GM23338 (cell line): ENCODE measurements around the gene AP1B1. TPM values are rescaled to one million over a fixed set of nuclear protein-coding genes. Genes with fewer than 3 reads are reported as not detected.
A peak's percentile ranks its signal among the peaks of the same experiment; 100 is the strongest.

Source experiments
- ATAC-seq: fragments of 200-7000 bp; cut with Tn5 transposase; 3 replicates; pipeline ENCODE4 v1.9.1; 2020
- DNase-seq: peaks from one replicate; pipeline ENCODE4 v3.0.0-alpha.2; 2015; ENCODE audit warnings: low spot score
- H2AFZ ChIP-seq: fragments of 200-600 bp; sonication (generic); 2 replicates; pipeline ENCODE4 v1.8.0; 2016; ENCODE audit warnings: antibody characterized with exemption, mild to moderate bottlenecking, moderate library complexity
- H3F3A ChIP-seq: fragments of 200-600 bp; sonication (generic); replicated peaks from 2 replicates; pipeline ENCODE4 v1.8.0; 2017; ENCODE audit warnings: antibody characterized with exemption, mixed run types, low read depth
- H3K27ac ChIP-seq: fragments of 200-600 bp; sonication (generic); 2 replicates; pipeline ENCODE4 v1.6.1; 2016; ENCODE audit warnings: low read depth
- H3K27me3 ChIP-seq: fragments of 200-600 bp; sonication (generic); 2 replicates; pipeline ENCODE4 v1.8.0; 2016; ENCODE audit warnings: mild to moderate bottlenecking, mixed run types, moderate library complexity; ENCODE audit not compliant: insufficient read depth
- H3K36me3 ChIP-seq: fragments of 200-600 bp; sonication (generic); 2 replicates; pipeline ENCODE4 v1.8.0; 2016; ENCODE audit warnings: mild to moderate bottlenecking; ENCODE audit not compliant: insufficient read depth
- H3K4me1 ChIP-seq: fragments of 200-600 bp; sonication (generic); 2 replicates; pipeline ENCODE4 v1.8.0; 2016; ENCODE audit warnings: mild to moderate bottlenecking, moderate library complexity; ENCODE audit not compliant: insufficient read depth
- H3K4me2 ChIP-seq: fragments of 200-600 bp; sonication (generic); 2 replicates; pipeline ENCODE4 v1.7.1; 2017; ENCODE audit warnings: mixed run types
- H3K4me3 ChIP-seq: fragments of 200-600 bp; sonication (generic); 2 replicates; pipeline ENCODE4 v1.6.1; 2016; ENCODE audit warnings: mixed run types
- H3K79me2 ChIP-seq: fragments of 200-600 bp; sonication (generic); replicated peaks from 2 replicates; pipeline ENCODE4 v1.8.0; 2017; ENCODE audit warnings: mild to moderate bottlenecking; ENCODE audit not compliant: insufficient read depth
- H3K9me2 ChIP-seq: fragments of 200-600 bp; sonication (generic); 2 replicates; pipeline ENCODE4 v1.8.0; 2017; ENCODE audit not compliant: insufficient read depth
- H4K20me1 ChIP-seq: fragments of 200-600 bp; sonication (generic); replicated peaks from 2 replicates; pipeline ENCODE4 v1.8.0; 2017; ENCODE audit warnings: mild to moderate bottlenecking; ENCODE audit not compliant: insufficient read depth
- H3K27ac Mint-ChIP-seq: 2 replicates; pipeline ENCODE4 v1.8.0; 2020; ENCODE audit warnings: inconsistent platforms, mild to moderate bottlenecking, moderate library complexity, mixed read lengths
- H3K27me3 Mint-ChIP-seq: 3 replicates; pipeline ENCODE4 v1.8.0; 2022; ENCODE audit warnings: low read depth, mild to moderate bottlenecking, moderate library complexity, mixed read lengths, inconsistent platforms; ENCODE audit not compliant: insufficient read depth, poor library complexity
- H3K36me3 Mint-ChIP-seq: 3 replicates; pipeline ENCODE4 v1.8.0; 2021; ENCODE audit warnings: low read depth, mild to moderate bottlenecking, inconsistent platforms, moderate library complexity, mixed read lengths
- H3K4me1 Mint-ChIP-seq: 3 replicates; pipeline ENCODE4 v1.8.0; 2020; ENCODE audit warnings: mild to moderate bottlenecking, inconsistent platforms, mixed read lengths
- H3K4me3 Mint-ChIP-seq: 3 replicates; pipeline ENCODE4 v1.8.0; 2021; ENCODE audit warnings: moderate library complexity, mild to moderate bottlenecking, inconsistent platforms, mixed read lengths
- H3K9me3 Mint-ChIP-seq: 3 replicates; pipeline ENCODE4 v1.8.0; 2020; ENCODE audit warnings: moderate library complexity, mild to moderate bottlenecking, inconsistent platforms, mixed read lengths
- CREB1 ChIP-seq: fragments of 250-450 bp; sonication (Bioruptor Pico); IDR thresholded peaks from 2 replicates; pipeline ENCODE4 v1.5.0; 2020; ENCODE audit warnings: low read depth, mild to moderate bottlenecking, moderate library complexity
- CTCF ChIP-seq, 2 experiments: fragments of 200-600 bp in 1 of 2; sonication (generic) in 1 of 2; conservative IDR thresholded peaks; 2 replicates each; pipeline versions ENCODE4 v1.5.1 to v1.6.1; 2016 to 2017; ENCODE audit warnings: antibody characterized with exemption in 2 of 2, low read depth in 2 of 2, mild to moderate bottlenecking in 2 of 2, moderate library complexity in 1 of 2
- ETS1 ChIP-seq: IDR thresholded peaks from 2 replicates; pipeline ENCODE4 v1.6.1; 2016; ENCODE audit warnings: antibody characterized with exemption
- EZH2 ChIP-seq: fragments of 200-600 bp; sonication (generic); IDR thresholded peaks from one replicate; pipeline ENCODE4 v1.8.0; 2017; ENCODE audit warnings: antibody characterized with exemption, mild to moderate bottlenecking, low read depth; ENCODE audit not compliant: unreplicated experiment
- EZH2phosphoT487 ChIP-seq: fragments of 200-600 bp; sonication (generic); IDR thresholded peaks from one replicate; pipeline ENCODE4 v1.8.1; 2018; ENCODE audit warnings: antibody characterized with exemption; ENCODE audit not compliant: unreplicated experiment
- JUNB ChIP-seq: IDR thresholded peaks from one replicate; pipeline ENCODE4 v1.6.1; 2016; ENCODE audit warnings: antibody characterized with exemption; ENCODE audit not compliant: unreplicated experiment
- NANOG ChIP-seq: IDR thresholded peaks from 2 replicates; pipeline ENCODE4 v1.6.1; 2016; ENCODE audit warnings: antibody characterized with exemption, borderline replicate concordance
- POLR2AphosphoS5 ChIP-seq: IDR thresholded peaks from 2 replicates; pipeline ENCODE4 v1.6.1; 2016; ENCODE audit warnings: antibody characterized with exemption, low read depth
- REST ChIP-seq: IDR thresholded peaks from one replicate; pipeline ENCODE4 v1.6.1; 2018; ENCODE audit warnings: antibody characterized with exemption; ENCODE audit not compliant: unreplicated experiment
- STAT1 ChIP-seq: IDR thresholded peaks from one replicate; pipeline ENCODE4 v1.6.1; 2016; ENCODE audit warnings: antibody characterized with exemption; ENCODE audit not compliant: unreplicated experiment
- ZNF114 ChIP-seq: fragments of 250-450 bp; sonication (Bioruptor Pico); IDR thresholded peaks from 2 replicates; pipeline ENCODE4 v1.5.0; 2020; ENCODE audit warnings: mild to moderate bottlenecking, moderate library complexity
- ZNF331 ChIP-seq: fragments of 250-450 bp; sonication (Bioruptor Pico); IDR thresholded peaks from 2 replicates; pipeline ENCODE4 v1.5.0; 2020; ENCODE audit warnings: low read depth, mild to moderate bottlenecking, moderate library complexity
- ZNF462 ChIP-seq: fragments of 250-450 bp; sonication (Bioruptor Pico); IDR thresholded peaks from 2 replicates; pipeline ENCODE4 v1.5.0; 2020; ENCODE audit warnings: mild to moderate bottlenecking, moderate library complexity
- polyA plus RNA-seq: library from polyadenylated mRNA; unstranded; fragments of >200 nt; fragmentation: Nextera tagmentation; extraction: Ambion mirVana; gene quantifications from 2 replicates; pipeline ENCODE4 v1.2.1, GENCODE V29; 2016
- total RNA-seq: library from RNA; depleted of rRNA; stranded (reverse); fragments of >200 nt; shearing (Covaris generic); gene quantifications from 2 replicates; pipeline ENCODE4 v1.2.3, GENCODE V29; 2014

AP1B1 gene
- total and polyA plus RNA-seq, 2 experiments from 2014 or later = 19.5 to 74.4 TPM

GRCh38 chr22:29298641-29299040, 89.7 kb downstream of the AP1B1 start:
- Mint-ChIP-seq H3K27ac (no peak overlapping the region), H3K9me3 (no peaks in the 10 kb centered on the region; the same call in 2 of the 3 replicates), H3K4me1 (peaks cover 8% of the 10 kb centered on the region), H3K36me3 (peaks cover 79% of the 10 kb centered on the region), H3K4me3 (no peak overlapping the region), H3K27me3 (peaks cover 20% of the 10 kb centered on the region)
- H3K4me2 ChIP-seq = no peak overlapping the region
- H3F3A ChIP-seq = peaks cover 71% of the 10 kb centered on the region
- H3K4me1 ChIP-seq = no peaks in the 10 kb centered on the region
- H2AFZ ChIP-seq = no peak overlapping the region
- 0 out of 2 replicates have a peak overlapping the region, but pooled peaks have one; percentile 39 for H3K27ac ChIP-seq
- no peak overlapping the region for H3K4me3 ChIP-seq
- no peak for TF ChIP-seq REST
- no peak for TF ChIP-seq EZH2
- no peak for TF ChIP-seq STAT1
- no peak for TF ChIP-seq EZH2phosphoT487
- TF ChIP-seq JUNB = no peak
- TF ChIP-seq NANOG = no peak
- TF ChIP-seq ZNF462 (CRISPR knock-in tag) = no peak
- TF ChIP-seq POLR2AphosphoS5 = no peak; the same call in none of the 2 replicates
- TF ChIP-seq ZNF114 (CRISPR knock-in tag) = no peak
- no peak for TF ChIP-seq ETS1
- no peak for TF ChIP-seq CTCF (conservative IDR thresholded peaks at IDR 0.05; ENCODE audit: low read depth in 2 of 2)
- no peak for TF ChIP-seq CREB1
- no peak for TF ChIP-seq ZNF331 (CRISPR knock-in tag)
- H4K20me1 ChIP-seq = peaks cover 40% of the 10 kb centered on the region
- H3K36me3 ChIP-seq = peaks cover 69% of the 10 kb centered on the region
- ATAC-seq (no peak), DNase-seq (no peak)
- no peaks in the 10 kb centered on the region for H3K27me3 ChIP-seq
- H3K79me2 ChIP-seq = 0 out of 2 replicates have a peak, but pooled peaks cover 11% of the 10 kb centered on the region
- H3K9me2 ChIP-seq = no peaks in the 10 kb centered on the region
